ENCODE data around the gene RNU6-7.

RNU6-7 gene

DNA sequence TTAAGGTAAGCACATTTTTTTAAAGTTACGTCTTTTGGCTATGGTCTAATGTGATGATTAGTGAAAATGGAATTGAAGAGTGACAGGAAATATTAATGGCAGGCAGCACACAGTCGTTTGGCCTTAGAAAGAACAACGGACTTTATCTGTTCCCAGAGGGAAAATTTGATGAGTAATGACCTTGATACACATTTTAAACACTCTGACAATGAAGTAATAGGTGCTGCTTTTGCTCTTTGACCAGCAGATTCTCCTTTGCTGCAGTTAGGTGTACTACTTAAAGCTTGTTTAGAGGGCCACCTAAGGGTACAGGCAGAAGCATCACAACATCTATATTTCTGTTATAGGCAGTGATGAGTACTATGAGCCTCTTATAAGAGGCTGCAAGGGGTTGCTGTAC lies 28.3 kb downstream of the RNU6-7 start:
- H3K4me2 ChIP-seq (ENCODE audit: low read depth, low read length), result no peak overlapping the region
- no peaks in the 10 kb centered on the region for H3F3A ChIP-seq (ENCODE audit: insufficient read depth, low read length)
- TF ChIP-seq EZH2 (optimal IDR thresholded peaks at IDR 0.05; ENCODE audit: low read depth, low read length) (no peak), EZH2phosphoT487 (IDR thresholded peaks at IDR 0.05; ENCODE audit: low read length) (no peak)
- TF ChIP-seq, protein P1, sequence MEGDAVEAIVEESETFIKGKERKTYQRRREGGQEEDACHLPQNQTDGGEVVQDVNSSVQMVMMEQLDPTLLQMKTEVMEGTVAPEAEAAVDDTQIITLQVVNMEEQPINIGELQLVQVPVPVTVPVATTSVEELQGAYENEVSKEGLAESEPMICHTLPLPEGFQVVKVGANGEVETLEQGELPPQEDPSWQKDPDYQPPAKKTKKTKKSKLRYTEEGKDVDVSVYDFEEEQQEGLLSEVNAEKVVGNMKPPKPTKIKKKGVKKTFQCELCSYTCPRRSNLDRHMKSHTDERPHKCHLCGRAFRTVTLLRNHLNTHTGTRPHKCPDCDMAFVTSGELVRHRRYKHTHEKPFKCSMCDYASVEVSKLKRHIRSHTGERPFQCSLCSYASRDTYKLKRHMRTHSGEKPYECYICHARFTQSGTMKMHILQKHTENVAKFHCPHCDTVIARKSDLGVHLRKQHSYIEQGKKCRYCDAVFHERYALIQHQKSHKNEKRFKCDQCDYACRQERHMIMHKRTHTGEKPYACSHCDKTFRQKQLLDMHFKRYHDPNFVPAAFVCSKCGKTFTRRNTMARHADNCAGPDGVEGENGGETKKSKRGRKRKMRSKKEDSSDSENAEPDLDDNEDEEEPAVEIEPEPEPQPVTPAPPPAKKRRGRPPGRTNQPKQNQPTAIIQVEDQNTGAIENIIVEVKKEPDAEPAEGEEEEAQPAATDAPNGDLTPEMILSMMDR (IDR thresholded peaks at IDR 0.05; ENCODE audit: low read length), result no peak
- H3K79me2 ChIP-seq (ENCODE audit: low read length), result no peaks in the 10 kb centered on the region
- no peak overlapping the region for H3K9ac ChIP-seq (ENCODE audit: low read length)
- H3K9me2 ChIP-seq (replicated peaks; ENCODE audit: insufficient read depth, low read length), result no peaks in the 10 kb centered on the region
- H4K20me1 ChIP-seq (ENCODE audit: insufficient read depth, low read length), result no peaks in the 10 kb centered on the region
- no peak overlapping the region for H3K4me3 ChIP-seq (ENCODE audit: low read length)
- no peak overlapping the region for H2AFZ ChIP-seq (ENCODE audit: low read length)
- H3K27ac ChIP-seq (ENCODE audit: low read length), result no peak overlapping the region
- no peaks in the 10 kb centered on the region for H3K36me3 ChIP-seq (replicated peaks; ENCODE audit: insufficient read depth, low read length)
- no peaks in the 10 kb centered on the region for H3K9me3 ChIP-seq (replicated peaks; ENCODE audit: insufficient read depth, low read length)
- H3K4me1 ChIP-seq (ENCODE audit: low read length), result no peaks in the 10 kb centered on the region
- H3K27me3 ChIP-seq (replicated peaks; ENCODE audit: insufficient read depth, low read length), result no peaks in the 10 kb centered on the region
- DNase-seq, result no peak

DNA sequence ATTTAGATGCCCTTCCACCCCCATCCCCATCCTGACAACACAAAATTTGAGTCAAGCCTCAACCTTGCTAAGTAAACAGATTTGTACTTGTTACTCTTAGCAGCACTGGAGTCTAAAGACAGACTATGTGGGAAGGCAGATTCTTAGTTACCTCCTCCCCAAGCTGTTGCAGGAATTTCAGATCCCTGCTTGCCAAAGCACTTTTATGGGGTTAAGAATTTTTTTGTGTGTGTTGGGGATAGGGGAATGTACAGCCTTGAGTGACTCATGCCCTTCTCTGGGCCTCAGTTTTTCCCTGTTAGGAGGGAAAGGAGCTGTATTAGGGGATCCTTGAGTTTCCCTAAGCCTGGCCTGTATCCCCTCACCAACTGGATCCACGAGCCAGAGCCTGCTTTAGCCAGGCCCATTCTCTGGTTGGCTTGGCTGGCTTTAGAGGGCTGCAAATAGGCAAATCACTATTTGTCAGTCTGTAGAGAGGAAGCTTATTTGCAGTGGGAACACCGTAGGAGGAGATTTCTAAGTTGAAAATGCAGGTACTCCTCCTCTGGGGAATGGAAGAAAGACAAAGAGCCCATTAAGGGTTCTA lies 28.9 kb downstream of the RNU6-7 start:
- H4K20me1 ChIP-seq (ENCODE audit: insufficient read depth, low read length), result no peaks in the 10 kb centered on the region
- DNase-seq, result no peak
- TF ChIP-seq EZH2phosphoT487 (IDR thresholded peaks at IDR 0.05; ENCODE audit: low read length) (no peak), EZH2 (optimal IDR thresholded peaks at IDR 0.05; ENCODE audit: low read depth, low read length) (no peak)
- TF ChIP-seq, protein P1 (IDR thresholded peaks at IDR 0.05; ENCODE audit: low read length), result no peak
- H3K36me3 ChIP-seq (replicated peaks; ENCODE audit: insufficient read depth, low read length), result no peaks in the 10 kb centered on the region
- no peaks in the 10 kb centered on the region for H3K79me2 ChIP-seq (ENCODE audit: low read length)
- H3K9me2 ChIP-seq (replicated peaks; ENCODE audit: insufficient read depth, low read length), result no peaks in the 10 kb centered on the region
- H3F3A ChIP-seq (ENCODE audit: insufficient read depth, low read length), result no peaks in the 10 kb centered on the region
- no peaks in the 10 kb centered on the region for H3K4me1 ChIP-seq (ENCODE audit: low read length)
- no peak overlapping the region for H3K4me3 ChIP-seq (ENCODE audit: low read length)
- H3K27me3 ChIP-seq (replicated peaks; ENCODE audit: insufficient read depth, low read length), result no peaks in the 10 kb centered on the region
- H3K9ac ChIP-seq (ENCODE audit: low read length), result no peak overlapping the region
- H3K27ac ChIP-seq (ENCODE audit: low read length), result no peak overlapping the region
- no peak overlapping the region for H2AFZ ChIP-seq (ENCODE audit: low read length)
- no peaks in the 10 kb centered on the region for H3K9me3 ChIP-seq (replicated peaks; ENCODE audit: insufficient read depth, low read length)
- no peak overlapping the region for H3K4me2 ChIP-seq (ENCODE audit: low read depth, low read length)

DNA sequence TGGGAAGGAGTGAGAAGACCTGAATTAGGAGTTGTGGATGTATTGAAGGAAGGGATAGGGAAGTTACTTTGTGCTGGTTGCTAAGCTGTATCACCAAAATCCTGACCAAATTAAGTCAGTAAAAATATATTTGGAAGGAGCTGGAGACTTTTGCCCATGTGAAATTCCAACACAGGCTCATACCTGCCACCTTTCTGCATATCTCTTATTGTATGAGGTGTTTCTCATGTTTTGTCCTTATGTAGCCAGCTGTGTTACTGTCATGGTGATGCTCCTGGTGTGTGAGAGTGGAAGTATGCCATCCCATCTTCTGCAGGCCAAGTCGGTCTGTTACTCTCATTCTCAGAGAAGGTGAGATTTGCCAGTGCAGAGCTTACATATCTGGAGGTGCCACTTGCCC lies 30.6 kb downstream of the RNU6-7 start:
- Histone ChIP-seq H4K20me1 (ENCODE audit: insufficient read depth, low read length) (no peaks in the 10 kb centered on the region), H3K9me3 (replicated peaks; ENCODE audit: insufficient read depth, low read length) (no peaks in the 10 kb centered on the region), H3F3A (ENCODE audit: insufficient read depth, low read length) (no peaks in the 10 kb centered on the region), H3K27me3 (replicated peaks; ENCODE audit: insufficient read depth, low read length) (no peaks in the 10 kb centered on the region), H3K36me3 (replicated peaks; ENCODE audit: insufficient read depth, low read length) (no peaks in the 10 kb centered on the region), H2AFZ (ENCODE audit: low read length) (no peak overlapping the region), H3K9ac (ENCODE audit: low read length) (no peak overlapping the region), H3K9me2 (replicated peaks; ENCODE audit: insufficient read depth, low read length) (no peaks in the 10 kb centered on the region), H3K27ac (ENCODE audit: low read length) (no peak overlapping the region), H3K4me1 (ENCODE audit: low read length) (no peaks in the 10 kb centered on the region), H3K4me2 (ENCODE audit: low read depth, low read length) (no peak overlapping the region), H3K79me2 (ENCODE audit: low read length) (no peaks in the 10 kb centered on the region), H3K4me3 (ENCODE audit: low read length) (no peak overlapping the region)
- no peak for DNase-seq
- no peak for TF ChIP-seq EZH2phosphoT487 (IDR thresholded peaks at IDR 0.05; ENCODE audit: low read length)
- TF ChIP-seq, protein P1 (IDR thresholded peaks at IDR 0.05; ENCODE audit: low read length), result no peak
- TF ChIP-seq EZH2 (optimal IDR thresholded peaks at IDR 0.05; ENCODE audit: low read depth, low read length), result no peak
